Hindlimb muscle (tissue), 1 donor: Measurements from ENCODE around the gene MARCHF2. TPM values are rescaled to one million over a fixed set of nuclear protein-coding genes. Genes with fewer than 3 reads are reported as not detected.
"Not testable (repeated sequence)": the region's sequence is repeated elsewhere in the genome, so short reads cannot be mapped to it uniquely, and the experiment has no call there.

Source experiments
- DNase-seq: peaks from one replicate; pipeline ENCODE4 v3.0.0-alpha.2; 2013
- polyA plus RNA-seq: library from polyadenylated mRNA; unstranded; fragments of 120-200 nt; gene quantifications from one replicate; pipeline ENCODE4 v1.2.1, GENCODE V29; 2013; ENCODE audit not compliant: insufficient read length

The MARCHF2 gene
- polyA plus RNA-seq, 1 donor: 16.9 TPM

DNA sequence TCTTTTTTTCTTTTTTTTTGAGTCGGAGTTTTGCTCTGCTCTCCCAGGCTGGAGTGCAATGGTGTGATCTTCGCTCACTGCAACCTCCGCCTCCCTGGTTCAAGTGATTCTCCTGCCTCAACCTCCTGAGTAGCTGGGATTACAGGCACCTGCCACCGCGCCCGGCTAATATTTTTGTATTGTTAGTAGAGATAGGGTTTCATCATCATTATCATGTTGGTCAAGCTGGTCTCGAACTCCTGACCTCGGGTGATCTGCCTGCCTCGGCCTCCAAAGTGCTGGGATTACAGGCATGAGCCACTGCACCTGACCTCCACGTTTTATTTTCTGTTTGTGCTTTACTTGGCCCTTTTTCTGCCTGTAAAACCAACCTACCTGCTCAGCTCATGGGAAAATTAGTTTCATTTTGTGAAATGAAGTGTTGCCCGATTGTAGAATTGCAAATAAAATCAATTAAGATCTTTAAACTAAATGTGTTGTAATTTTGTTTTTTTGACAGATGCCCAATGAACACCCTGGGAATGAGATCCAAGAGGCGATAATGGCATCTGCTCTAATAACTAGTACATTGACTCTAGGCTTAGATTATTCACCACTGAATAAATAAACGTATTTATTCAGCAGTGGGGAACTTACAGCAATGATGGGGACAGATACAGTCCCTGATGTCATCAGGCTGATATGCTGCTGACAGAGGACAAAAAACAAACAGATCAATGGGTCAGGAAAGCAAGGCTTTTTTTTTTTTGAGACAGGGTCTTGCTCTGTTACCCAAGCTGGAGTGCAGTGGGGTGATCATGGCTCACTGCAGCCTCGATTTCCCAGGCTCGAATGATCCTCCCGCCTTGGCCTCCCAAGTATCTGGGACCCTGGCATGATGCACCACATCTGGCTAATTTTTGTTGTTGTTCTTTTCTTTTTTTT is 25.2 kb upstream of the MARCHF2 start:
- no peak for DNase-seq

DNA sequence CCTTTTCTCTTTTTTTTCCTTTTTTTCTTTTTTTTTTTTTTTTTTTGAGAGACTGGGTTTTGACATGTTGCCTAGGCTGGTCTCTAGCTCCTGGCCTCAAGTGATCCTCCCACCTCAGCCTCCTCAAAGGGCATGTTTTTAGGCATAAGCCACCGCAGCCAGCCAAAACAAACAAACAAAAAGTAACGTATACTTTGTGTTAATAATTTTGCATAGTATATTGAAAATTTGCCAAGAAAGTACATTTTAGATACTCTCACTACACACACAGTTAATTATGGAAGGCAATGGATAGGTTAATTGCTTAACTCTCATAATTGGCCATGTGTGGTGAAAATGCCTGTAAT is 24.5 kb upstream of the MARCHF2 start:
- no peak for DNase-seq

DNA sequence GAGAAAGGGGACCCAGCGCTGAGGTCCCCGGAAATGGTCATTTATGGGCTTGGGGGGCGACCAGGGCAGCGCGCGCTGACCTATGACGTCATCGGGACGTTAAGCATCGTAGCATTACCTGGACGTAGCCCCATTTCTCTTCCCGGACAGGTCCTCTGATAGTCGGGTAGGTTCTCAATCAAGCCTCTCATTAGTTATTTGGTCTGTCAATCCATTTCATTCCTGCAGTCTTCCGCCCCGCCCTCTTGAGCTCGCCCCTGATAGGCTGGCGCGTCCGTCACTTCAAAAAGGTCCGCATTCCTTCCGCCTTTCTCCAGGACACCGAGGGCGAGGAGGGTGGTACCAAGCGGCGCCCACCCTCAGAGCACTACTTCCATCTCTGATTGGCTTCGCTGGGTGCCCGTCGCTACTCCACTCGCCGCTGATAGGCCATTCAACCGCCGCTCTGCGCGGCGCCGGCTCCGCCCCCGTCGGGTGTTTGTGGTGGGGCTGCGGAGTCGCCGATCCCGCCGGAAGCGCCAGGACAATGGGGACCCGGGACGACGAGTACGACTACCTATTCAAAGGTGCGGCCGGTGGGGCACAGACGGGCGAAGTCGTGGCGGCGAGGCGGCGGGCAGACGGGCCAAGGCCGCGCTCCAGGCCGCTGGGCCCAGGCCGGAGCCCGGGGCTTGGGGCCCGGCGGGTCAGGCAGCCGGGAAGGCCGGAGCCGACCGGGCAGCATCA is 23.1 kb upstream of the MARCHF2 start, which contains the start of gene RAB11B:
Gene RAB11B, plus strand, starts transcription at position 470 of the 726 bp plus-strand sequence. Its CDS starts 57 bp downstream, at position 527.
- peak; percentile 100 for DNase-seq

DNA sequence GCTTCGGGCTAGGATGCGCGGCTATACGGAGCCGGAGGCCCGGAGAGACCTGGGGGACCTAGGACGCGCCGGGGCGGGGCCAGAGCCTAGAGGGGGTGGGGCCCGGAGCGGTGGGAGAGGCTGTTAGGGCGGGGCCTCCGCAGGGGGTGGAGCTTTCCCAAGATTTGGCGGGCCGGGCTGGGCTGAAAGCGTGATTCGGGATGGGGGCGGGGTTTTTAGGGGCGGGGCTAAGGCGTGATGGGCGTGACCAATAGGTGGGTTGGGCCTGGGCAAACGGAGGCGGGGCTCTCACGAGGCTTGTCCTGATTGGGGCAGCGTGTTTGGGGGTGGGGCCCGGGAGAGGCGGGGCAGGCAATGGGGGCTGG is 22.5 kb upstream of the MARCHF2 start:
- DNase-seq: peak; percentile 88

DNA sequence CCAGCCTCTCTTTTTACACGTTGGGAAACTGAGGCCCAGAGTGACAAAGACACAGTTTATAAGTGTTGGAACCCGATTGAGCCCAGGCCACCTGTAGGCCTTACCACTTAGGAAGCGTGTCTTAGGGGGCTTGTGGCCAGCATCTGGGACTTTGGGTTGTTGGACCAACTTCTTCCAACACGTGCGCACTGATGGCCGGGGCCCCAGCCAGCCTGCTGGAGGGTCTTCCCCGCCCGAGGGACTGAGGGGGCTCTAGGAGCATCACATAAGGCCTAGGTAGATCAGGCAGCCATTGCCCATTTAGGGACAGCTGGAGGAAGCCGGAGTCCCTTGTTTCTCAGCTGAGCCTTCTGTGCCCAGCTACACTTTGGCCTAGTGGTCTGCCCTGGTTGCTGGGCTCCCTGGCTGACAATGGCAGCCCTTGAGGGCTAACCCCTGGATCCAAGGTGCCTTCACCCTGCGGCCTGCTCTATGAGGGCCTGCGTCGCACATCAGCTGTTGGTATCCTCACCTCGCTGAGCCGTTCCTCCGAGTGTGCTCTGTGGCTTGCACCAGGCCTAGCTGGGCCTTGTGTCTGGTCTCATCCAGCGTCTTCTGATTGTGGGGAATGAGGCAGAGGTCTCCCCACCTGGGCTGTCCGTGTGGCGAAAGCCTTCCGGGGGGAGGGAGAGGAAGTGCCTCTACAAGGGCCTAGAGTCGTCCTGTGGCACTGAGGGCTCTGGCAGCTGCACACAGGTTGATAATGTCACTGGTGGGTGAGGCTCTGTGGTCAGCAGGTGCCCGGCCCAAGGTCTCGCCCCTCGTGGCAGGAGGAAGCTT is 21.7 kb upstream of the MARCHF2 start:
- DNase-seq: no peak

DNA sequence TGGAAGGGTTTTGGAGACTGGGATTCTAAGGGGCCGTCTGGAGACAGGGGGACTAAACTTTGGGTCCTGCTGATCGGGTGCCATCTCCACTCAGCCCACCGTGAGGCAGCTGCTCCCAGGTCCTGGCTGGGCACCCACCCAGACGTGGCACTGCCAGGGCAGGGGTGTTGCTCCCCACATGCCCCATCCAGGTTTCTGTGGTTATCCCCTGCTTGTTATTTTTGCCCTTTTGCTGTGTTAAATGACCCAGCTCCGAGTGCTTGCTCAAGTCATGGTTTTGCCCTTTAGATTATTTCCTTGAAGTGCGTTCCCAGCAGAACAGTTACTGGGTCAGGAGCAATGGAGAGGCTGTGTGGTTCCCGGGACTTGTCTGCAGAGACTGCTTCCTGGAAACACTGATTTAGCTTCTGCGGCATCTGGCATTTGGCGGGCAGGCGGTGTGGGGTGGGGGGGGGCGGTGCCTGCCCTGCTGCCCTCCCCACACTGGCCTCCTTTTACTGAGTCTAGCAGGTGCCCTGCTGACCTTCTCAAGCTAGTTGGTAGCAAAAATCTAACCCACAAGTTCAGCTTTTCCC is 21.0 kb upstream of the MARCHF2 start:
- no peak for DNase-seq

DNA sequence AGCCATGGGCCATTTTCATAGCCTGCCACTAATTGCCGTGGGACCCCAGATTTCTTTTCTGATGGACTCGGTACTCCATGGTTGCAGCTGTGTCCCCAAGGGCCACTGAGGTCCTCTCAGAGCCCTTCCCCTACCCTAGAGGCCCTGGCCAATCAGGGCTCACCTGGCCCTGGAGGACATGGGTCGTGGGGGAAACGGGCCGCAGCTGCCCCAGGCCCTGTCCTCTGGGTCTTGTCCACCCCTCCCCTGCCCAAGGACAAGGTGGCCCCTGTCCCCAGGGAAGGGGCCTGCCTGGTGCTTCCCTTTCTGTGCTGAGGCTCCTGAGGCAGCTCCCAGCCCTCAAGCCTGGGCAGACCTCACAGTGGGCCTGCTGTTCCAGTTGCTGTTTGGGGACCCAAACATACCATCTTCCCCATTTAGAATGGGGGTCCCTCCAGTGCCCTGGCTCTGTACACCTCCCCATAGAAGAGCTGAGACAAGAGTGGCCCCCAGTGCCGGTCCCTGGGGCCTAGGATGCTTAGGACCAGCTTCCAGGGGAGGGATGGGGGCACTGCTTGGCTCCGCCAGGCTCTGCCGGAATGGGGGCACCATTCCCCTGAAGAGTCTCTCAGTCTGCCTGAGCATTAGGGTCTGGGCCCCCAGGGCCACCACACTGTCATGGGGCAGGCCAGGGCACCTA is 19.8 kb upstream of the MARCHF2 start:
- DNase-seq: no peak

DNA sequence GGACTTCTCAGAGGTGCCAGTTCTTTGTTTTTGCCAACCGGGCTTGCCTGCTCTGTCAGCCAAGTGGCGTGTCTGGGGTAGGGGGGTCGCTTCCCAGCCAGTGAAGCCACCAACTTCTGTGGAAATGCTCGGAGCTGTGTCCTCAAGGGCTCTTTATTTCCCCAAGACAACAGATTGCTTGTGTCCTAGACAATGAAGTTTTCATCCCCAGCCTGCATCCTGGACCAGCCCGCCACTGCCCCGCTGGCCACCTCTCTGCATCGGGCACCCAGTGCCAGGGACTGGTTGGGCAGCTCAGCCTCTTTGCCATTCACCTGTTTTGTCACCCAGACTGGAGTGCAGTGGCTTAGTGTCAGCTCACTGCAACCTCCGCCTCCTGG is 19.2 kb upstream of the MARCHF2 start:
- DNase-seq: no peak

DNA sequence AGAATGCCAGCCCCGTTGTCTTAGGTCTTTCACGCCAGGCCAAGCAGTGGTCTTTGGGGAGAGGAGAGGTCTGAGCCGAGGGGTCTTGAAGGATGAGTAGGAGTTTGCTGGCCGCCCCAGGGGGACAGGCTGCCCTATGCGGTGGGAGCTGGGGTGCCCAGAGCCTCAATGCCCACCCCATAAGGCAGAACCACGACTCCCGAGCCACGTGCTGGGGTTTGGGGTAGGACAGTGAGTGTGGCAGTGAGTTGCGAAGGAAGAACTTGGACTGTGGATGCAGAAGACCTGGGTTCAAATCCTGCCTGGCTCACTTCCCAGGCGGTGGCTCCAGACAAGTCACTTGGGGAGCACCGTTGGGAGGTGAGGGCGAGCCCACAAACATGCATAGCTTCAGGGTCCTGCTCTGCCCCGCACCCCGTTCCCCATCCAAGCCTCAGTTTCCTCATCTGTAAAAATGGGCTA is 17.5 kb upstream of the MARCHF2 start:
- no peak for DNase-seq

DNA sequence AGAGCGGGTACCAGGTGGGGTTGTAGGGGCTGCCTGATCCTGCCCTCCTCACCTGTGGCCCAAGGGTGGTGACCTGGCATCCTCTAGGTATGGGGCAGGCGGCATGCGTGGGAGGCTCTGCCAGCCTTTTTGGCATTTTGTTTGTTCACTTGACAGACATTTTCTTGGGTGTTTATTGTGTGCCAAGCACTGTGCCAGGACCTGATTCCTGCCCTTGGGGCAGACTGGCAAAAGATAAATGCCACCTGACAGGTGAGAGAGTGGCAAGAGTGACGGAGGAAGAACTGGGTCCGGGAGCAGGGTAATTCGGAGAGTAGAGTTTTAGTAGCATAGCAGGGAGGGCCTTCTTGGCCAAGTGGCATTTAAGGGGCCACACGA is 16.9 kb upstream of the MARCHF2 start:
- no peak for DNase-seq

DNA sequence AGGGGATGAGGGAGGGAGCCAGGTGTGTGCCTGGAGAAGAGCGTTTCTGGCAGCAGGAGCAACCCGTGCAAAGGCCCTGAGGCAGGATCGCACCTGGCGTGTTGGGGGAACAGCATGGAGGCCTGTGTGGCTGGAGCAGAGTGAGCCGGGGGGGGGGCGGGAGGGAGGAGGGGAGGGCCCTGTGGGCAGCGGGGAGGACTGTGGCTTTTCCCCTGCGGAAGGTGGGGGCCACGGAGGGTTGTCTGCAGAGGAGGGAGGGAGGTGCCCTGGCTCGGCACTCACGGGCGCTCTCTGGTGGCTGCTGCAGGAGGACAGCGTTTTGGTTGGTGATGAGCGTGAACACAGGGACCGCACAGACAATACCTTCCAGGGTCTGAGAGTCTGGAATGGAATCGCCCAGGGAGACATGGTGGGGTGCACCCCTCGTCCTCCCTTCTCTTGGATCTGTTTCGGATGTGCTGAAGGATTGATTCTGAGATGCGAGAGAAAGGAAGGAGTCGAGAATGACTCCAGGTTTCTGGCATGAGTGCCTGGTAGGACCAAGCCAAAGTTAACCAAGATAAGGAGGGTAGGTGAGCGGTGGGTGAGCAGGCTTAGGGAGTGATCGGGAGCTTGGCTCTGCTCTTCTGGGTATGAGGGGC is 16.4 kb upstream of the MARCHF2 start:
- DNase-seq: peak; percentile 41

DNA sequence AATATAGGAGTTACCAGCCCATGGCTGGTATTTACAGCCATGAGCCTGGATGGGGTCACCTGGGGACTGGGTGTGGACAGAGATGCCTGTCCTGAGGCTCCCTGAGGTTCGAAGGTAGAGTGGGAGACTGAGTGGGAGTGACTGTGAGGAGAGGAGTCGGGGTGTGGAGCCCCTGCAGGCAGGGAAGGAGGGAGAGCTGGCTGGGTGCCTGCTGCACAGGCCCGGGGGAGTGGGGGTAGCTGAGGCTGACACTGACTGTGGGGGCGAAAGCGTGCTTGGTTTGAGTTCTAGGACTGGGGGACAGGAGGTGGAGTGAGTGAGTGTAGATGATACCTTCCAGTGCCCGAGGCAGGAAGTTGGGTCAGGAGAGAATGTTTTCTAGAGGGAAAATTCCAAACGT is 15.8 kb upstream of the MARCHF2 start:
- DNase-seq: no peak

DNA sequence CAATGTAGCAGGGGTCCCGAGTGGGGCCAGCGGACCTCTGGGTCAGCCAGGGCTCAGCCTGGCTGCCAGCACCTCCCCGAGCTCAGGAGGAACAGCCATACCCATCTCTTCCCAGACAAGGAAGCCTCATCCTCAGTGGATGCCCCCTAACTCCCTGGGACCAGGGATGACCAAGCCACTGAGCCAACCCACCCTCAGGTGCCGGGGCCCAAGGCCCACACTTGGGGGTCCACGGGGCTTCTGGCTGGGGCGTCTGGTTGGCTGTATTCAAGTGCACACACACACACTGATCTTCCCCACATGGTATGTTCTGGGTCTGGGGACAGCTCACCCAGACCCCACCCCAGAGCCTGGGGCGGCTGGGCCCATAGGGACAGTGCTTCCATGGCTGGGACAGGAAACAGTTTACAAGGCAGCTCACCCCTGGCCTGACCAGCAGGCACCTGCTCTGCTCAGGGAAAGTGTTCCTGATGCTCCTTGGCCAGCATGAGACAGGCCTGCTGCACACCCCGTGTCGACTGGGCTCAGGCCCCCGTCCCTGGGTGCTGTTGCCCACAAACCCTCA is 15.3 kb upstream of the MARCHF2 start:
- no peak for DNase-seq

DNA sequence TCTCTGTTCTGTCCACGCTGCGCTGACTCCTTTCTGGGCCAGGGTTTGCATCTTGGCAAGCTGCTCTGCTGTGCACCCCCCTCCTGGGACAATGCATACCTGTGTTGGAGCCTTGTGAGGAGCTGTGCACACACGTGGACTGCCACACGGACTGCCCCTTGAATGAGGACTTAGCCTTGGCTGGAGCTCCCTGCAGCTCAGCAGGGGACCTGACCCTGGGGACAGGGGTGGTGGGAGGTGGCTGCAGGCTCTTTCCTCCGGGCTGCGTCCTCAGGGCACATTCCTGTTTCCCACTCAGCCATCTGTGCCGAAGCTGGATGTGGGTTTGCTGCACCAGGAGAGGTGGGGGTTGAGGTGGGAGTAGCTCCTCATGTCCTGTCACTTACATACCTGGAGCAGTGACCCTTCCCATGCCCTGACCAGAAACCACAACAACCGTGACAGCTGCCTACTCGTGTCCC is 14.8 kb upstream of the MARCHF2 start:
- no peak for DNase-seq

DNA sequence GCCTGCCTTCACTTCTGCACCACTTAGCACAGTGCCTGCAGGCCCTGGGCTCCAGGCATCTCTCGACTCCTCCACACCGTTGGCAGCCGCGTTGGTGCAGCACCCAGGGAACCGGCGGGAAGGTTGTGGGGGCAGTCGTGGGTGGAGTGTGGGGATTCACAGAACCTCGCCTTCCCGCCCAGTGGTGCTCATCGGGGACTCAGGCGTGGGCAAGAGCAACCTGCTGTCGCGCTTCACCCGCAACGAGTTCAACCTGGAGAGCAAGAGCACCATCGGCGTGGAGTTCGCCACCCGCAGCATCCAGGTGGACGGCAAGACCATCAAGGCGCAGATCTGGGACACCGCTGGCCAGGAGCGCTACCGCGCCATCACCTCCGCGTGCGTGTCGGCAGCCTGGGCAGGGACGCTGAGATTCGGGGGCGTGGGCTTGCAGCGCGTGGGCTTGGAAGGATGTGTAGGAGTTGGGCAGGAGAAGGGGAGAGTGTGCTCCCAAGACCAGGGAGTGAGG is 13.4 kb upstream of the MARCHF2 start:
- no peak for DNase-seq

DNA sequence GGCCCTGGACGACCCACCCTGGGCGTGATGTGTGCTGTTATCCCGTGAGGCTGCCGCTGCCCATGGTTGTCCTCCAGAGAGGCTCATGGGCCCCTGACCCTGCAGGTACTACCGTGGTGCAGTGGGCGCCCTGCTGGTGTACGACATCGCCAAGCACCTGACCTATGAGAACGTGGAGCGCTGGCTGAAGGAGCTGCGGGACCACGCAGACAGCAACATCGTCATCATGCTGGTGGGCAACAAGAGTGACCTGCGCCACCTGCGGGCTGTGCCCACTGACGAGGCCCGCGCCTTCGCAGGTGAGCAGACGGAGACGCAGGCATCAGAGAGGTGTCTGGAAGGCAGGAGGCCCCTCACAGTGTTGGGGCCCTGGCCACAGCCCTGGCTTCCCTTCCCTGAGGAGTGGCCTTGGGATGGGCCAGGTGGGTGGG is 11.1 kb upstream of the MARCHF2 start:
- DNase-seq: no peak

DNA sequence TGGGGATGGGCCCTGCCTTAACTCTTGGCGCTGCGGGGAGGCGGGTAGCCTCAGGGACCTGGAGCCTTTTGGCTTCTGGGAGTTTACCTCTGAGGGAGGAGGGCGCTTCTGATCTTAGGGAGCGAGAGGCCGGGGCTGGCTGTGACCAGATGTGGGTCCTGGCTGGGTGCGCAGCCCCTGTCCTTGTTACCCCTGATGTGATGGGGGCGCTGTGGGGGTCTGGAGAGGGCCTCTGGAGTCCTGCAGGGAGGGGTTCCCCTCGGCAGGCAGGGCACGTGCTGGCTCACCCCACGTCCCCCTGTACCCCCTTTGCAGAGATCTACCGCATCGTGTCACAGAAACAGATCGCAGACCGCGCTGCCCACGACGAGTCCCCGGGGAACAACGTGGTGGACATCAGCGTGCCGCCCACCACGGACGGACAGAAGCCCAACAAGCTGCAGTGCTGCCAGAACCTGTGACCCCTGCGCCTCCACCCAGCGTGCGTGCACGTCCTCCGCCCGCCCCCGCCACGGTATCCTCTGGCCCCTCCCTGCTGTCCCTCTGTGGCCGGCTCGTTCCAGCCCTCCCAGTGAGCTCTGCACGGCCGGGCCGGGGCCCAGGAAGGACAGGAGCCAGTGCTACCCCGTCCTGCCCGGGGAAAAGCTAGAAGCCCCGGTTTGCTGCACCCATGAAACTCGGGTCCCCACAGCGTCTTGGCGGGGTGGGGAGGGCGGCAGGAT is 9.8 kb upstream of the MARCHF2 start:
- no peak for DNase-seq

DNA sequence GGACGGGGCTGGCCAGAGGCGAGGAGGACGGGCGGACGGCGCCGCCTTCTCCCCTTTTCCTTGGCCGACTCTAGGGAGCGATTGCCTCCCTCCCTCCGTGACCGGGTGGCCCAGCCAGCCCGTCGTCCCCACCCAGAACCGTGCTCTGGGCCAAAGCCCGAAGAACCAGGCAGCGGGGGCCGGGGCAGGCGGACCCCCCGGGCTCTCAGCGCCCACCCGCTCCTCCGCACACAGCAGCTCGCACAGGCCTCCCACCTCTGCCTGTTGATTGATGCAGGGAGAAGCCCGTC is 9.3 kb upstream of the MARCHF2 start:
- DNase-seq: no peak

DNA sequence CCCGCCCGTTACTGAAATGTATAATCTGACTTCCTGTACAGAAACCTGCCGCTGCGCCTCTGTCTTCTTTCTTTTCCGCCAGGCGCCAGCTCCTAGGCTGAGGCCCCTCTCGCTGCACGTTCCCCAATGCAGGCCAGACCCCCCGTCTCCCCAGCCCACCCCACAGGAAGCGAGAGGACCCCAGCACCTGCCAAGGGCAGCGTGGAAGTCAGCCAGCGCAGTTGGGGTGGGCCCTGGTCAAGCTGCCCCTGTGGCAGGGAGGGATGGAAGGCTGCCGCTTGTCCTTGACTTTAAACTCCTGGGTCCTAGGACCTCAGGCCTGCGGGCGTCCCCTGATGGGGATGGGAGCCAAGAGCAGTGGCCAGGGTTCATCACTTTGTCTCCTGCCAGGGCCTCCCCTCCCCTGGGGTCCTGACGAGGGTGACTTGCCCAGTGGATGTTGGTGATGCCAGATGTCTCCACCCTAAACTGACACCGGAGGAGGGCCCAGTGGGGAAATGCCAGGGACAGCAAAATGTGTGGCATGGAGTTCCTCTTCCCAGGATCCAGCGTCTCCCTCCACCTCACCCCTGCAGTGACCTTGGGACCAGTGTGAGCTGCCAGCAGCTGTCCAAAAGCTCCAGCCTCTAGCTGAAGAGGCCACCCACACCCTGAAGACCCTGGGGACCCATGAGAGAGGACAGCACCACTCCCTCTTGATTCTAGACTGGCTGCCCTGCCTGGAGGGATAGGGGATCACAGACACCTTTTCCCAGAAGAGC is 8.5 kb upstream of the MARCHF2 start:
- no peak for DNase-seq

DNA sequence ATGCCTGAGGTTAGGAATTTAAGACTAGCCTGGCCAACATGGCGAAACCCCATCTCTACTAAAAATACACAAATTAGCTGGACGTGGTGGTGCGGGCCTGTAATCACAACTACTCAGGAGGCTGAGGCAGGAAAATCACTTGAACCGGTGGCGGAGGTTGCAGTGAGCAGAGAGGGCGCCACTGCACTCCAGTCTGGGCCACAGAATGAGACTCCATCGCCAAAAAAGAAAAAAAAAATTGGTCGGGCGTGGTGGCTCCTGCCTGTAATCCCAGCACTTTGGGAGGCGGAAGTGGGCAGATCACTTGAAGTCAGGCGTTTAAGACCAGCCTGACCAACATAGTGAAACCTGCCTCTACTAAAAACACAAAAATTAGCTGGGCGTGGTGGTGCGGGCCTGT is 2.4 kb upstream of the MARCHF2 start:
- not testable (repeated sequence) for DNase-seq
